ENCODE data around the gene TBC1D32.
"Not testable (repeated sequence)": the region's sequence is repeated elsewhere in the genome, so short reads cannot be mapped to it uniquely, and the experiment has no call there.

The TBC1D32 gene

DNA sequence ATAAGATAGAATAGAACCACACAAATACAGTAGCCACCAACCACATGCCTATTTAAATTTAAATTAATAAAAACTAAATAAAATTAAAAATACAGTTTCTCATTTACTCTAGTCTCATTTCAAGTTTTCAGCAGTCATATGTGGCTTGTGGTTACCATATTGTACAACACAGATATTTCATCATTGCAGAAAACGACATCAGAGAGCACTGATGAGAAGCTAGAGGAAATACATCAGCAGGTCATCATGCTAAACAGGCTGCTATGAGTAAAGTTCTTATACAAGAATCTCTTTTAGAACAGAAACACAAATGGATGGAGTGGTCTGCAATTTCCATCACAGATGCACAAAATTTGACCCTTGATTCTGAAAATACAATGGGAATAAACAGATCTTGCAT is 36.6 kb downstream of the TBC1D32 start:
- Mint-ChIP-seq H3K4me3 (no peak overlapping the region), H3K36me3 (peaks cover 54% of the 10 kb centered on the region), H3K9me3 (peaks cover 3% of the 10 kb centered on the region), H3K27me3 (no peaks in the 10 kb centered on the region), H3K4me1 (no peaks in the 10 kb centered on the region), H3K27ac (no peak overlapping the region)
- no peak for ATAC-seq

DNA sequence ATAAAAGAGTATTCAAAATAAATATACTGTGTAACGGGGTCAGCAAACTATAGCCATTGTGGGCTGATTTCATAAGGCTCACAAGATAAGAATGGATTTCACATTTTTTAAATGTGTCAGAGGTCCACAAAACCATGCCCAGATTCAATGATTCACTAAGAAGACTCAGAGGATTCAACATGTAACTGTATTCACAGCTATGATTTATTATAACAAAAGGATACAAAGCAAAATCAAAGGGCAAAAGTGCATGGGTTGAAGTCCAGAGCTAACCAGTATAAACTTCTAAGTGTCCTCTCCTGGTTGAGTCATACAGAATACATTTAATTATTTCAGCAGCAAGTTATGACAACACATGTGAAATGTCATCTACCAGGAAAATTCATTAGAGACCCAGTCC is 49.2 kb downstream of the TBC1D32 start:
- H3K36me3 Mint-ChIP-seq = peaks cover 58% of the 10 kb centered on the region
- H3K4me1 Mint-ChIP-seq = peaks cover 6% of the 10 kb centered on the region
- no peaks in the 10 kb centered on the region for H3K27me3 Mint-ChIP-seq
- no peak overlapping the region for H3K27ac Mint-ChIP-seq
- no peak for ATAC-seq
- no peak overlapping the region for H3K4me3 Mint-ChIP-seq
- peaks cover 2% of the 10 kb centered on the region for H3K9me3 Mint-ChIP-seq

DNA sequence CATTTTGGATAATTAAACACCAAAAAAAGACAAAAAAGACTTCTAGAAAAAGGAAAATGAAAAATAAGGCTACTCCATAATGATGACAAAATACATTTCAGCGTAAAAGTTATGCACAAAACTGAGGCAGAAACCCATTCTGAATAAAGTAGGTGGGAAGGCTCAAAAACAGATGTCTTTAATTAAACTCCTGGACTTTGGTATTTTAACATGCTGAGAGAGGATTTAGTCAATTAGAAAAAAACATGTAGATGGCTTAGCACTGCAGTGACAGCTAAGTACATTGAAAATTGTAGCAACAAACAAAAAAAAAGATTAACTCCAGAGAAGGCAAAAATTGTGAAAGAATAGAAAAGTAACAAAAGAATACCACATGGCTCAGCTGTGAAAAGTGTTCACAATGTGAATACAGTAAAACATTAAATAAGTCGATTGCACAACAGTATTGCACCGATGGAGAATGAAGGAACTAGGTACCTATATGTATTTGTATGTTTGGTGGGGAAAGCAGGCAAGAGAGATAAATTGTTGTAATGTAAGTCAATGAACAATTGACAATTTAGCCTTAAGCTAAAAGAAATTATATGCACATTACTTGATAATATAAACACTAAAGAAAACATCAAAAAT is 59.5 kb downstream of the TBC1D32 start:
- Mint-ChIP-seq H3K36me3 (peaks cover 51% of the 10 kb centered on the region), H3K4me3 (no peak overlapping the region), H3K9me3 (no peaks in the 10 kb centered on the region), H3K4me1 (peaks cover 13% of the 10 kb centered on the region), H3K27me3 (no peaks in the 10 kb centered on the region), H3K27ac (no peak overlapping the region)
- no peak for ATAC-seq

DNA sequence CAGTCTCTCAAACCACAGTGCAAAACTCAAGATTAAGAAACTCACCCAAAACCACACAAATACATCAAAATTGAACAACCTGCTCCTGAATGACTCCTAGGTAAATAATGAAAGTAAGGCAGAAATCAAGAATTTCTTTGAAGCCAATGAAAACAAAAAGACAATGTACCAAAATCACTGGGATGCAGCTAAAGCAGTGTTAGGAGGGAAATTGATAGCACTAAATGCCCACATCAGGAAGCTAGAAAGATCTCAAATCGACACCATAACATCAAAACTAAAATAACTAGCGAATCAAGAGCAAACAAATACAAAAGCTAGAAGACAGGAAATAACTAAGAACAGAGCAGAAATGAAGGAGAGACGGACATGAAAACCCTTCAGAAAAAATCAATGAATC is 70.5 kb downstream of the TBC1D32 start:
- H3K36me3 Mint-ChIP-seq = peaks cover 94% of the 10 kb centered on the region
- H3K4me1 Mint-ChIP-seq = peaks cover 8% of the 10 kb centered on the region
- no peak overlapping the region for H3K4me3 Mint-ChIP-seq
- H3K27me3 Mint-ChIP-seq = no peaks in the 10 kb centered on the region
- H3K9me3 Mint-ChIP-seq = peaks cover 18% of the 10 kb centered on the region
- no peak for ATAC-seq
- H3K27ac Mint-ChIP-seq = no peak overlapping the region

DNA sequence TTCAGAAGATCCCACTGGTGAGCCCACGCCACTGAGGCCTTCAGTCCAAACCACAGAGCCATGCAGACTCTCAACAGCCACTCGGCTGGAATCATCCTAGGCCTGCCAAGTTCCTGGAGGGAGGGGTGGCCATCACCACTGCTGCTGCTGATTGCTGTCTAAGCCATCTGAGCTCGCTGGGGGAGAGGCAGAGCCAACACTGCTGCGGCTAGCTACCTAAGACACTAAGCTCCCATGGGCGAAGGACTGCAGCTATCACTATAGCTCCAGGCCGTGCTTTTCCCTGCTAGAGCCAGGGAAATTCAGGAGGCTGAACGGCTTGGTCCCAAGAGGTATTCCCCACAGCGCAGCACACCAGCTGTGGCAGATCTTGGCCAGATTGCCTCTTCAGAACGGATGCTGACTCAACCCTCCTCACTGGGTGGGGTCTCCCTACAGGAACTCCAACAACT is 73.6 kb downstream of the TBC1D32 start:
- Mint-ChIP-seq H3K4me3 (no peak overlapping the region), H3K36me3 (peaks cover 84% of the 10 kb centered on the region), H3K27ac (no peak overlapping the region), H3K4me1 (peaks cover 8% of the 10 kb centered on the region), H3K27me3 (no peaks in the 10 kb centered on the region), H3K9me3 (peaks cover 11% of the 10 kb centered on the region)
- no peak for ATAC-seq

DNA sequence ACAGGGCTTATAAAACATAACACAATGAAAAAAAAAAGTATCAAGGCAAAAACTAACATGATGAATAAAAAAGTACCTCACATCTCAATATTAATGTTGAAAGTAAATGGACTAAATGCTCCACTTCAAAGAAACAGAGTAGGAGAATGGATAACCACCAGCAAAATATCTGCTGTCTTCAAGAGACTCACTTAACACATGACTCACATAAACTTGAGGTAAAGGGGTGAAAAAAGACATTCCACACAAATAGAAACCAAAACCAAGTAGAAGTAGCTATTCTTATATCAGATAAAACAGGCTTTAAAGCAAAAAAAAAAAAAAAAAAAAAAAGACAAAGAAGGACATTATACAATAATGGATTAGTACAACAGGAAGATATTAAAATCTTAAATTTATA is 86.9 kb downstream of the TBC1D32 start:
- H3K9me3 Mint-ChIP-seq = peaks cover 36% of the 10 kb centered on the region
- ATAC-seq = no peak

GRCh38 chr6:121242386-121242785 is 91.9 kb downstream of the TBC1D32 start:
- Mint-ChIP-seq H3K9me3 (peaks cover 9% of the 10 kb centered on the region), H3K36me3 (peaks cover 57% of the 10 kb centered on the region), H3K4me1 (no peaks in the 10 kb centered on the region), H3K27me3 (no peaks in the 10 kb centered on the region), H3K4me3 (no peak overlapping the region), H3K27ac (no peak overlapping the region)
- no peak for ATAC-seq

More for the DNA sequence above, 86.9 kb downstream of the TBC1D32 start:
- no peak overlapping the region for H3K27ac Mint-ChIP-seq
- H3K36me3 Mint-ChIP-seq = peaks cover 92% of the 10 kb centered on the region
- no peaks in the 10 kb centered on the region for H3K27me3 Mint-ChIP-seq
- no peaks in the 10 kb centered on the region for H3K4me1 Mint-ChIP-seq
- no peak overlapping the region for H3K4me3 Mint-ChIP-seq

- Mint-ChIP-seq H3K9me3 (no peaks in the 10 kb centered on the region), H3K4me3 (no peak overlapping the region), H3K27me3 (no peaks in the 10 kb centered on the region), H3K4me1 (no peaks in the 10 kb centered on the region), H3K36me3 (peaks cover 41% of the 10 kb centered on the region), H3K27ac (no peak overlapping the region)
- ATAC-seq = no peak
Observed at GRCh38 chr6:121237859-121238258, 96.4 kb downstream of the TBC1D32 start.

GRCh38 chr6:121236984-121237383 is 97.3 kb downstream of the TBC1D32 start:
- ATAC-seq = no peak
- H3K27ac Mint-ChIP-seq = no peak overlapping the region

GRCh38 chr6:121235386-121235785 is 98.9 kb downstream of the TBC1D32 start:
- no peak for ATAC-seq
- H3K27me3 Mint-ChIP-seq = no peaks in the 10 kb centered on the region
- no peaks in the 10 kb centered on the region for H3K9me3 Mint-ChIP-seq
- no peak overlapping the region for H3K27ac Mint-ChIP-seq
- no peaks in the 10 kb centered on the region for H3K4me1 Mint-ChIP-seq
- no peak overlapping the region for H3K4me3 Mint-ChIP-seq
- H3K36me3 Mint-ChIP-seq = peaks cover 57% of the 10 kb centered on the region

More at GRCh38 chr6:121236984-121237383, 97.3 kb downstream of the TBC1D32 start:
- H3K4me1 Mint-ChIP-seq = no peaks in the 10 kb centered on the region
- H3K36me3 Mint-ChIP-seq = peaks cover 50% of the 10 kb centered on the region
- H3K9me3 Mint-ChIP-seq = no peaks in the 10 kb centered on the region
- no peaks in the 10 kb centered on the region for H3K27me3 Mint-ChIP-seq
- H3K4me3 Mint-ChIP-seq = no peak overlapping the region

DNA sequence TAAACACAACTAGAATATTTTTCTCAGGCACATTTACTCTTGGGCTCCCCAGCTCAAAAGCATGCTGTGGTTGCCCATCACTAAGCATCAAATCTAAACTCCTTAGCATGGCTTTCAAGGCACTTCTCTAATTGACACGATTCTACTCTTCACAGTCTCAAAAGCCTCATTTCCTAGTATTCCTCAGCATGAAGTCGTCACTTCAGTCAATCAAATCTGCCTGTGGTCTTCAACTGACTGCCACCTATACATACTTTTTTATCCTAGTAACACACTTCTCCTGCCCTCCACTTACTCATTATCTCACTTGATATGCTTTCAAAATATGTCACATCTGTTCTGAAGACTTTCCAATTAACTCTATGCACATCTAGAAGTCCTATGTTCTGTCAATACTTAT is 110.3 kb downstream of the TBC1D32 start:
- Mint-ChIP-seq H3K4me1 (no peaks in the 10 kb centered on the region), H3K27ac (no peak overlapping the region), H3K4me3 (no peak overlapping the region), H3K27me3 (no peaks in the 10 kb centered on the region), H3K9me3 (peaks cover 2% of the 10 kb centered on the region), H3K36me3 (peaks cover 32% of the 10 kb centered on the region)
- no peak for ATAC-seq

DNA sequence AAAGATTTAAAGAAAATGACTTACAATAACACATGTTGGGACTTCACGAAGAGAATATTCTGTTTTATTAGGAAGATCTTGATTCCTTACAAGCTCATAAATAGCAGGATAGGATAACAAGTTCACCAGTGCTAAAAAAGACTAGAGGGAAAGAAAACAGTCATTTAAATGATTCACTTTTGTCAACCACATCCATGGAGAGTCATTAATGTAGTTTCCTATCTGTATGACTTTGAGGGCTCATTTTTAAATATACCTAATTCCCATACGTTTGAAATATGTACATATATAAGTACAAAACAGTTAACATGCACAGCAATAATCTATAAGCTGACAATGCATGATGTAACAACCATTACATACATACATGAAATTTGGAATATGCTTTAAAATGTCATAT is 111.1 kb downstream of the TBC1D32 start:
- Mint-ChIP-seq H3K4me1 (no peaks in the 10 kb centered on the region), H3K4me3 (no peak overlapping the region), H3K36me3 (peaks cover 38% of the 10 kb centered on the region), H3K27me3 (no peaks in the 10 kb centered on the region), H3K27ac (no peak overlapping the region), H3K9me3 (peaks cover 4% of the 10 kb centered on the region)
- ATAC-seq = no peak

DNA sequence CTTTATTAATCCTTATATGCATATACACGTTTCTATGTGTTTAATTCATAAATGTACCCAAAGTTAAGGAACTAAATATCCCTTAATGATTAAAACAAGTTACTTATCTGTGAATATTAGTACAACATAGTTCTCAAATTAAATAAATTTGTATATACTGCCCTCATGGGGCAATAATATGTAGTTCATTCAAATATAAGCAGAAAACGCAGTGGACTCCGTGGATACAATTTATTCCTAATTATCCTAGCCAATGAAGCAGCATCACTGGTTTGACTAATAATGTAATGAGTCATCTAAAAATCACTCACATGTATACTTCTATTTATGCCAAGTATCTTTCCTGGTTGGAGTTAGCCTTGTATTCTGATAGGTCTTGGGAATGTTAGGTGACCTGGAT is 111.6 kb downstream of the TBC1D32 start:
- Mint-ChIP-seq H3K27ac (no peak overlapping the region), H3K4me3 (no peak overlapping the region), H3K9me3 (peaks cover 4% of the 10 kb centered on the region), H3K27me3 (no peaks in the 10 kb centered on the region), H3K36me3 (peaks cover 43% of the 10 kb centered on the region), H3K4me1 (no peaks in the 10 kb centered on the region)
- no peak for ATAC-seq

DNA sequence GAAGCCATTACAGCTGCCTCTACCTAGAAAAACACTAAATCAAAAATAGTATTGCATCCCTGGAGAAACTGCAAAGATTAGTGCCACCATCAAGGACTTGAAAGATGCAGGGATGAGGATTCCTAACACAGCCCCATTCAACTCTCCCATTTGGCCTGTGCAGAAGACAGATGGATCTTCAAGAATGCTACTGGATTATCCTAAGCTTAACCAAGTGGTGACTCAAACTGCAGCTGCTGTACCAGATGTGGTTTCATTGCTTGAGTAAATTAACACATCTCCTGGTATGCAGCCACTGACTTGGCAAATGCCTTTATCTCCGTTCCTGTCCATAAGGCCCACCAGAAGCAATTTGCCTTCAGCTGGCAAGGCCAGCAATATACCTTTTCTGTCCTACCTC is 117.4 kb downstream of the TBC1D32 start:
- Mint-ChIP-seq H3K4me3 (no peak overlapping the region), H3K4me1 (no peaks in the 10 kb centered on the region), H3K36me3 (peaks cover 95% of the 10 kb centered on the region), H3K27me3 (no peaks in the 10 kb centered on the region), H3K27ac (no peak overlapping the region), H3K9me3 (peaks cover 19% of the 10 kb centered on the region)
- no peak for ATAC-seq

DNA sequence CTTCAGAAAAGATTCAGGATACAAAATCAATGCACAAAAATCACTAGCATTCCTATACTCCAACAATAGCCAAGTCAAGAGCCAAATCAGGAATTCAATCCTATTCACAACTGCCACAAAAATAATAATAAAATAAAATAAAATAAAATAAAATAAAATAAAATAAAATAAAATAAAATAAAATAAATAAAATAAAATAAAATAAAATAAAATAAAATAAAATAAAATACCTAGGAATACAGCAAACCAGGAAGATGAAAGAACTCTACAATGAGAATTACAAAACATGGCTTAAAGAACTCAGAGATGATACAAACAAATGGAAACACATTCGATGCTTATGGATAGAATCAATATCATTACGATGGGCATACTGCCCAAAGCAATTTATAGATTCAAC is 120.9 kb downstream of the TBC1D32 start:
- Mint-ChIP-seq H3K9me3 (peaks cover 17% of the 10 kb centered on the region), H3K36me3 (peaks cover 81% of the 10 kb centered on the region)
- not testable (repeated sequence) for H3K27ac Mint-ChIP-seq, H3K4me3 Mint-ChIP-seq, ATAC-seq, H3K27me3 Mint-ChIP-seq, H3K4me1 Mint-ChIP-seq

GRCh38 chr6:121210943-121211342 is 123.3 kb downstream of the TBC1D32 start:
- Mint-ChIP-seq H3K9me3 (peaks cover 16% of the 10 kb centered on the region), H3K36me3 (peaks cover 65% of the 10 kb centered on the region), H3K4me1 (no peaks in the 10 kb centered on the region)

More at GRCh38 chr6:121210943-121211342, 123.3 kb downstream of the TBC1D32 start:
- Mint-ChIP-seq H3K4me3 (no peak overlapping the region), H3K27me3 (no peaks in the 10 kb centered on the region), H3K27ac (no peak overlapping the region)
- no peak for ATAC-seq

Data from stimulated activated memory B cell treated with anti-CD40 and anti-IgM and Interleukin-4, amounts not matched to agents 10 μg/mL and 1 μg/mL and 100 μg/mL, for 72 hours (primary cell).